A549 treated with GW870086 at 1 μM for 4 hours (cell line): ENCODE results near the gene PSD. TPM values are rescaled to one million over a fixed set of nuclear protein-coding genes. Genes with fewer than 3 reads are reported as not detected.

Experiments used
- total RNA-seq: library from RNA; stranded (reverse); fragments of 200-300 nt; extraction: Qiagen RNA extraction; gene quantifications from 5 replicates; pipeline ENCODE4 v1.2.3, GENCODE V29; 2022; ENCODE audit warnings: low read depth

Gene PSD
- total RNA-seq: 0.39 to 0.80 TPM (median 0.50 TPM) in 5 replicates

GRCh38 chr10:102418622-102419268 lies at the start of gene PSD:
TSS of gene PSD (minus strand) at chr10:102418785. CDS start at chr10:102417038, 1,747 bp downstream.

DNA sequence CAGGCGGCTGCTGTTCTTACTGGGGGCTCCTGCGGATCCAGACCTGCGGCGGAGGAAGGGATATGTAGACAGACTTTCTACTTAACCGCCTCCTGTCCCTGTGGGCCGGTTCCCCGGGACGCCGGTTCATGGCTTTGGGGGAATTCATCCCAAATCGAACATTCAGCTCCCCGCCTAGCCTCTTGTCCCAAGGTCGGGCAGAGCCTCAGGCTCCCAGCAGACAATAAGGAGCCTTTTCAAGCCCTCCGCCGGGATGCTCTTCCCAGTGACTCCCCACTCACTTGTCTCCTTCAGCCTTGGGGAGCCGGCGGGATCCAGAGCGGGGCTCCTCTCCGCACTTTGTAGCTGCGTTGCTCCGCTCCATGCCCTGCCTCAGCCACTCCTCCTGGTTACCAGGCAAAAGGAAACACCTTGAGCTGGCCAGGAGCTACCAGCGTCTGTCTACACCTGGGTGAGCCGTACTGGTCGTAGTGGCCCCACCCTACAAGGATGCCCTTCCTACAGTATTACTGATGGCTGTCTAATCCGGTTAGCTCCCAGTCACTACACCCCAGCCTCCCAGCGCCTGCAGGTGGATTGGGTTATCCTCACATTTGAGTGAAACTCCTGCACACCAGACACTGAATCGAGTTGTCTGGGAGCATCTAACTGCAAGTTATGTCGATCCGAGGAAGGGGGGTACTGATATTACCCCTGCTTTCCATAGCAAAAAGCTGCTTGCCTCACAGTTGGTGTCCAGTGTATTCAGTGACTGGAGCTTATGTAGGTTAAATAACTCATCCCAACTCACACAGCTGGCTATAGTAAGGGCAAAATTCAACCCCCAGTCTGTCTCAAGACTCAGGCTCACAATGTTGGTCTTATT lies 32.8 kb upstream of the PSD start, which contains the start of gene C10orf95:
TSS of gene C10orf95 (minus strand) at position 439 of the 865 bp plus-strand sequence. CDS start 450 bp downstream, outside the sequence.

GRCh38 chr10:102432162-102432950 lies 13.8 kb upstream of the PSD start, which contains the start of gene CUEDC2:
TSS of gene CUEDC2 (minus strand) at chr10:102432574. CDS start at chr10:102425188, 7,386 bp downstream.

GRCh38 chr10:102420714-102421506 lies 2.3 kb upstream of the PSD start, which contains the start of gene FBXL15:
TSS of gene FBXL15 (plus strand) at chr10:102420836. CDS start at chr10:102421130, 294 bp downstream.

GRCh38 chr10:102395400-102396316 lies 22.9 kb downstream of the PSD start, which contains the start of gene NFKB2:
TSS of gene NFKB2 (plus strand) at chr10:102395705. CDS start at chr10:102395960, 255 bp downstream.

Other genes starting within 250 kb of the PSD start
- 0.14 to 0.45 TPM (median 0.27 TPM) in 4 of 5 replicates, not detected in the other for gene ELOVL3, start 192.5 kb downstream of the PSD start, total RNA-seq
- 0.40 to 0.89 TPM (median 0.85 TPM) in 5 replicates for gene PITX3, start 177.3 kb downstream of the PSD start, total RNA-seq
- gene GBF1, start 173.3 kb downstream of the PSD start, total RNA-seq: 21.8 to 25.4 TPM (median 23.2 TPM) in 5 replicates
- 41.1 to 61.6 TPM (median 54.5 TPM) in 5 replicates for gene NFKB2, start 23.1 kb downstream of the PSD start, total RNA-seq
- gene FBXL15, start 2.1 kb upstream of the PSD start, total RNA-seq: 6.5 to 9.6 TPM (median 8.2 TPM) in 5 replicates
- 58.5 to 67.4 TPM (median 64.3 TPM) in 5 replicates for gene CUEDC2, start 13.8 kb upstream of the PSD start, total RNA-seq
- gene C10orf95, start 32.8 kb upstream of the PSD start, total RNA-seq: 0.13 to 0.16 TPM (median 0.14 TPM) in 3 of 5 replicates, not detected in the others
- 84.9 to 99.9 TPM (median 92.0 TPM) in 5 replicates for gene ACTR1A, start 83.9 kb upstream of the PSD start, total RNA-seq
- 4.9 to 7.7 TPM (median 6.4 TPM) in 5 replicates for gene SUFU, start 85.2 kb upstream of the PSD start, total RNA-seq
- 35.7 to 50.3 TPM (median 46.4 TPM) in 5 replicates for gene TRIM8, start 225.7 kb upstream of the PSD start, total RNA-seq